ENCODE results near the gene SDHA.

The SDHA gene

GRCh38 chr5:187617-188451 lies 30.3 kb upstream of the SDHA start:
- Histone ChIP-seq H3K27ac (no peak overlapping the region), H3K9me3 (ENCODE audit: severe bottlenecking) (no peaks in the 10 kb centered on the region), H3K27me3 (ENCODE audit: insufficient read depth, low read depth, severe bottlenecking) (no peaks in the 10 kb centered on the region), H3K4me3 (ENCODE audit: low read depth, low read length) (peak overlapping the region; percentile 6; the same call in 1 of the 2 replicates), H3K36me3 (no peaks in the 10 kb centered on the region)
- DNase-seq: no peak
- no peak for TF ChIP-seq CTCF (IDR thresholded peaks at IDR 0.05; ENCODE audit: low read depth, low read length)

- no peaks in the 10 kb centered on the region for H3K36me3 ChIP-seq
- peak overlapping the region; percentile 6; the same call in 1 of the 2 replicates for H3K4me3 ChIP-seq (ENCODE audit: low read depth, low read length)
- peak; percentile 98 for TF ChIP-seq CTCF (IDR thresholded peaks at IDR 0.05; ENCODE audit: low read depth, low read length)
- no peaks in the 10 kb centered on the region for H3K27me3 ChIP-seq (ENCODE audit: insufficient read depth, low read depth, severe bottlenecking)
- DNase-seq: peak; percentile 95
- H3K9me3 ChIP-seq (ENCODE audit: severe bottlenecking): no peaks in the 10 kb centered on the region
- H3K27ac ChIP-seq: no peak overlapping the region
Measured at GRCh38 chr5:188488-189481, 29.3 kb upstream of the SDHA start.

- Histone ChIP-seq H3K36me3 (no peaks in the 10 kb centered on the region), H3K27ac (no peak overlapping the region), H3K27me3 (ENCODE audit: insufficient read depth, low read depth, severe bottlenecking) (no peaks in the 10 kb centered on the region), H3K4me3 (ENCODE audit: low read depth, low read length) (no peak overlapping the region), H3K9me3 (ENCODE audit: severe bottlenecking) (no peaks in the 10 kb centered on the region)
- TF ChIP-seq CTCF (IDR thresholded peaks at IDR 0.05; ENCODE audit: low read depth, low read length): no peak
- no peak for DNase-seq
Measured at GRCh38 chr5:189486-189885, 28.6 kb upstream of the SDHA start.

GRCh38 chr5:189976-190365 lies 28.1 kb upstream of the SDHA start:
- Histone ChIP-seq H3K27ac (no peak overlapping the region), H3K36me3 (no peaks in the 10 kb centered on the region), H3K9me3 (ENCODE audit: severe bottlenecking) (no peaks in the 10 kb centered on the region), H3K4me3 (ENCODE audit: low read depth, low read length) (no peak overlapping the region), H3K27me3 (ENCODE audit: insufficient read depth, low read depth, severe bottlenecking) (no peaks in the 10 kb centered on the region)
- no peak for DNase-seq
- TF ChIP-seq CTCF (IDR thresholded peaks at IDR 0.05; ENCODE audit: low read depth, low read length): no peak

GRCh38 chr5:190366-191035 lies 27.6 kb upstream of the SDHA start:
- no peaks in the 10 kb centered on the region for H3K36me3 ChIP-seq
- H3K4me3 ChIP-seq (ENCODE audit: low read depth, low read length): no peak overlapping the region
- no peaks in the 10 kb centered on the region for H3K27me3 ChIP-seq (ENCODE audit: insufficient read depth, low read depth, severe bottlenecking)
- no peaks in the 10 kb centered on the region for H3K9me3 ChIP-seq (ENCODE audit: severe bottlenecking)
- no peak overlapping the region for H3K27ac ChIP-seq
- TF ChIP-seq CTCF (IDR thresholded peaks at IDR 0.05; ENCODE audit: low read depth, low read length): no peak
- DNase-seq: no peak
